HepG2 (cell line): ENCODE measurements around the gene NOXA1.

ENCODE experiments used
- ARNT2 ChIP-seq: sonication (generic); formaldehyde crosslinking; IDR thresholded peaks from 2 replicates; pipeline ENCODE4 v1.8.0; 2022; ENCODE audit warnings: mild to moderate bottlenecking, low read depth, missing genetic modification reagents, moderate library complexity
- CTCF ChIP-seq: sonication (generic); formaldehyde crosslinking; IDR thresholded peaks from 2 replicates; pipeline ENCODE4 v1.5.0; 2020; ENCODE audit warnings: mild to moderate bottlenecking, missing genetic modification reagents, moderate library complexity
- EP300 ChIP-seq, 3 experiments: sonication (generic) in 1 of 3; formaldehyde crosslinking in 1 of 3; IDR thresholded peaks; 2 replicates each; pipeline versions ENCODE4 v1.5.1 to v1.6.1; 2011 to 2020; ENCODE audit warnings: low read depth in 2 of 3, low read length in 2 of 3, borderline replicate concordance in 1 of 3, improper control_type of control experiment in 1 of 3, mild to moderate bottlenecking in 1 of 3, missing genetic modification reagents in 1 of 3, moderate library complexity in 1 of 3
- POLR2A ChIP-seq, 2 experiments: IDR thresholded peaks; 2 replicates each; pipeline ENCODE4 v1.6.1; 2011; ENCODE audit warnings: low read depth in 2 of 2, low read length in 2 of 2, mild to moderate bottlenecking in 1 of 2, moderate library complexity in 1 of 2; ENCODE audit not compliant: insufficient read depth in 1 of 2
- RBFOX2 ChIP-seq: fragments of 200-400 bp; formaldehyde crosslinking; IDR thresholded peaks from 2 replicates; pipeline ENCODE4 v1.6.1; 2017; ENCODE audit warnings: low read depth, mild to moderate bottlenecking, low read length
- ZFP1 ChIP-seq: IDR thresholded peaks from 2 replicates; pipeline ENCODE4 v1.6.1; 2016

- TF ChIP-seq ZFP1: no peak
- no peak for TF ChIP-seq EP300 (IDR thresholded peaks at IDR 0.05; ENCODE audit: low read depth in 2 of 2, low read length in 2 of 2)
- TF ChIP-seq EP300 (CRISPR knock-in tag; IDR thresholded peaks at IDR 0.05; ENCODE audit: borderline replicate concordance): no peak
- TF ChIP-seq RBFOX2: peak; percentile 72
- TF ChIP-seq CTCF: peak; percentile 18; the same call in 1 of the 2 replicates
- peak; percentile 70; the same call in 1 of the 2 replicates for TF ChIP-seq ARNT2
- TF ChIP-seq POLR2A (IDR thresholded peaks at IDR 0.05; ENCODE audit: insufficient read depth in 1 of 2, low read depth in 2 of 2, low read length in 2 of 2): no peak
Measured at GRCh38 chr9:137441289-137441934, 18.2 kb downstream of the NOXA1 start, which contains the start of gene ENTPD8.
